K562 (cell line): Measurements from ENCODE around the gene SND1. TPM values are rescaled to one million over a fixed set of nuclear protein-coding genes. Genes with fewer than 3 reads are reported as not detected.

ENCODE experiments used
- CHCHD3 ChIP-seq: fragments of 250-450 bp; sonication (Bioruptor Pico); IDR thresholded peaks from 2 replicates; pipeline ENCODE4 v2.1.2; 2022; ENCODE audit warnings: mild to moderate bottlenecking
- DIDO1 ChIP-seq: fragments of 450-650 bp; IDR thresholded peaks from 2 replicates; pipeline ENCODE4 v1.6.1; 2016; ENCODE audit warnings: low read depth, missing biosample characterization, missing genetic modification characterization
- DNMT1 ChIP-seq: fragments of 450-650 bp; IDR thresholded peaks from 2 replicates; pipeline ENCODE4 v1.6.1; 2016; ENCODE audit warnings: antibody characterized with exemption, mild to moderate bottlenecking
- GTF2A2 ChIP-seq: IDR thresholded peaks from 2 replicates; pipeline ENCODE4 v1.6.1; 2016; ENCODE audit warnings: mild to moderate bottlenecking, missing genetic modification characterization, missing compliant biosample characterization
- GTF2F1 ChIP-seq: IDR thresholded peaks from 2 replicates; pipeline ENCODE4 v1.6.1; 2011; ENCODE audit warnings: low read depth, low read length, improper control_type of control experiment
- NFRKB ChIP-seq: fragments of 450-650 bp; IDR thresholded peaks from 2 replicates; pipeline ENCODE4 v1.6.1; 2016; ENCODE audit warnings: low read depth
- RHOXF2B ChIP-seq: fragments of 250-450 bp; sonication (Bioruptor Pico); conservative IDR thresholded peaks from 2 replicates; pipeline ENCODE4 v1.5.1; 2021
- TEAD1 ChIP-seq, 2 experiments: fragments of 450-650 bp in 1 of 2; sonication (generic) in 1 of 2; formaldehyde crosslinking; IDR thresholded peaks; 2 replicates each; pipeline versions ENCODE4 v1.4.0 to v1.8.0; 2020 to 2022; ENCODE audit warnings: mild to moderate bottlenecking in 2 of 2, missing genetic modification reagents in 1 of 2
- YY1 ChIP-seq, 3 experiments: IDR thresholded peaks; 2 replicates each; pipeline ENCODE4 v1.6.1; 2011; ENCODE audit warnings: low read length in 2 of 3, mild to moderate bottlenecking in 2 of 3, moderate library complexity in 2 of 3, borderline replicate concordance in 1 of 3, control low read depth in 1 of 3, low read depth in 1 of 3; ENCODE audit not compliant: insufficient read depth in 3 of 3, insufficient replicate concordance in 2 of 3, control insufficient read depth in 1 of 3, insufficient read length in 1 of 3; ENCODE audit errors: extremely low read depth in 1 of 3
- ZNF655 ChIP-seq: fragments of 250-450 bp; sonication (Bioruptor Pico); IDR thresholded peaks from 2 replicates; pipeline ENCODE4 v1.5.0; 2021
- polyA plus RNA-seq, 8 experiments: library from polyadenylated mRNA; depleted of rRNA in 4 of 8; stranded (reverse) in 5 of 8; unstranded in 3 of 8; fragments of >200 nt; fragmentation: Nextera tagmentation in 2 of 8; fragmentation: Illumina TruSeq in 1 of 8; extraction: Ambion mirVana in 2 of 8; extraction: Trizol in 1 of 8; gene quantifications; 2 replicates each; pipeline versions ENCODE4 v1.2.1 to v1.2.3, GENCODE V29; 2011 to 2014; ENCODE audit warnings: inconsistent platforms in 1 of 8, missing spikeins in 1 of 8
- total RNA-seq, 7 experiments: library from RNA; depleted of rRNA in 6 of 7; stranded (reverse); fragments of >200 nt in 6 of 7; fragmentation: Illumina TruSeq in 2 of 7; extraction: Trizol in 2 of 7; gene quantifications; 2 replicates each; pipeline versions ENCODE4 v1.2.1 to v1.2.3, GENCODE V29; 2011 to 2021; ENCODE audit warnings: low replicate concordance in 1 of 7
- TF ChIP-seq, protein P1 (sequence below), 2 experiments: fragments of 450-650 bp in 1 of 2; sonication (generic) in 1 of 2; formaldehyde crosslinking in 1 of 2; IDR thresholded peaks; 2 replicates each; pipeline versions ENCODE4 v1.7.1 to v1.9.0; 2016 to 2022; ENCODE audit warnings: inconsistent platforms in 1 of 2, mild to moderate bottlenecking in 1 of 2, missing genetic modification reagents in 1 of 2
- TF ChIP-seq, protein P2 (sequence below): fragments of 250-450 bp; sonication (Bioruptor Pico); IDR thresholded peaks from 2 replicates; pipeline ENCODE4 v1.8.0; 2022; ENCODE audit warnings: moderate library complexity, mild to moderate bottlenecking, inconsistent platforms
- TF ChIP-seq, protein P3 (sequence below): fragments of 450-650 bp; conservative IDR thresholded peaks from 2 replicates; pipeline ENCODE4 v1.6.1; 2016; ENCODE audit warnings: missing genetic modification characterization, low read depth, mild to moderate bottlenecking, control low read depth, missing compliant biosample characterization

Gene SND1
- total and polyA plus RNA-seq, 9 of the 15 experiments (the other 6 are each of a cell fraction or from before 2014, with no cell fraction given), result 46.5 to 307 (median 191) TPM

DNA sequence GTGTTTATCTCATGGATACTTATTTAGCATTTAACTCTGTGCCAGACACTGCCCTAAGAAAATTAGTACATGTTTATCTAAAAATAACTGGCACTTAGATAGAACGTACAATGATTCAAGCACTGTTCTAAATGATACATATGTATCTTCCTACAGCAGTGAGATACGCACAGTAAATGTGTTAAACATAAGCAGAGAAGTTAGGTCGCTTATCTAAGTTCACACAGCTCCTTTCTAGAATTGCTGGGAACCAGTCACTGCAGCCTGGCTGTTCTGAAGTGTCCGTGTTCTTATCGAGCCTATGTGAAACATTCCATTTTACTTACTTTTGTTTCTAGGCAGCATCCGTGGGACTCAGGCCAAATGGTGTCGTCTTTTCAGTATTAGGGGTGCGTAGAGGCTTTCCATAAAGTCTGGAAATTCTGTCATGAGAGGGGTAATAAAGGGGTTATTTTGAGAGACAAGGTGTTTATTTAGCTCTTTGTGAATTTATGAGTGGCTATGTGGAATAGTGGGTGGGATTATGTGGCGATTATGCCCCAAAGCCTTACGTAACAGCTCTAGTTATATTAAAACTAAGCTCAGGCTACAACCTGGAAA lies 186.9 kb downstream of the SND1 start (continued):
- TF ChIP-seq, protein P1, sequence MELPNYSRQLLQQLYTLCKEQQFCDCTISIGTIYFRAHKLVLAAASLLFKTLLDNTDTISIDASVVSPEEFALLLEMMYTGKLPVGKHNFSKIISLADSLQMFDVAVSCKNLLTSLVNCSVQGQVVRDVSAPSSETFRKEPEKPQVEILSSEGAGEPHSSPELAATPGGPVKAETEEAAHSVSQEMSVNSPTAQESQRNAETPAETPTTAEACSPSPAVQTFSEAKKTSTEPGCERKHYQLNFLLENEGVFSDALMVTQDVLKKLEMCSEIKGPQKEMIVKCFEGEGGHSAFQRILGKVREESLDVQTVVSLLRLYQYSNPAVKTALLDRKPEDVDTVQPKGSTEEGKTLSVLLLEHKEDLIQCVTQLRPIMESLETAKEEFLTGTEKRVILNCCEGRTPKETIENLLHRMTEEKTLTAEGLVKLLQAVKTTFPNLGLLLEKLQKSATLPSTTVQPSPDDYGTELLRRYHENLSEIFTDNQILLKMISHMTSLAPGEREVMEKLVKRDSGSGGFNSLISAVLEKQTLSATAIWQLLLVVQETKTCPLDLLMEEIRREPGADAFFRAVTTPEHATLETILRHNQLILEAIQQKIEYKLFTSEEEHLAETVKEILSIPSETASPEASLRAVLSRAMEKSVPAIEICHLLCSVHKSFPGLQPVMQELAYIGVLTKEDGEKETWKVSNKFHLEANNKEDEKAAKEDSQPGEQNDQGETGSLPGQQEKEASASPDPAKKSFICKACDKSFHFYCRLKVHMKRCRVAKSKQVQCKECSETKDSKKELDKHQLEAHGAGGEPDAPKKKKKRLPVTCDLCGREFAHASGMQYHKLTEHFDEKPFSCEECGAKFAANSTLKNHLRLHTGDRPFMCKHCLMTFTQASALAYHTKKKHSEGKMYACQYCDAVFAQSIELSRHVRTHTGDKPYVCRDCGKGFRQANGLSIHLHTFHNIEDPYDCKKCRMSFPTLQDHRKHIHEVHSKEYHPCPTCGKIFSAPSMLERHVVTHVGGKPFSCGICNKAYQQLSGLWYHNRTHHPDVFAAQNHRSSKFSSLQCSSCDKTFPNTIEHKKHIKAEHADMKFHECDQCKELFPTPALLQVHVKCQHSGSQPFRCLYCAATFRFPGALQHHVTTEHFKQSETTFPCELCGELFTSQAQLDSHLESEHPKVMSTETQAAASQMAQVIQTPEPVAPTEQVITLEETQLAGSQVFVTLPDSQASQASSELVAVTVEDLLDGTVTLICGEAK (IDR thresholded peaks at IDR 0.05), result 0 out of 2 replicates have a peak, but pooled peaks have one; percentile 29
- TF ChIP-seq, protein P1 (CRISPR knock-in tag; IDR thresholded peaks at IDR 0.05), result no peak
- TF ChIP-seq, protein P2, sequence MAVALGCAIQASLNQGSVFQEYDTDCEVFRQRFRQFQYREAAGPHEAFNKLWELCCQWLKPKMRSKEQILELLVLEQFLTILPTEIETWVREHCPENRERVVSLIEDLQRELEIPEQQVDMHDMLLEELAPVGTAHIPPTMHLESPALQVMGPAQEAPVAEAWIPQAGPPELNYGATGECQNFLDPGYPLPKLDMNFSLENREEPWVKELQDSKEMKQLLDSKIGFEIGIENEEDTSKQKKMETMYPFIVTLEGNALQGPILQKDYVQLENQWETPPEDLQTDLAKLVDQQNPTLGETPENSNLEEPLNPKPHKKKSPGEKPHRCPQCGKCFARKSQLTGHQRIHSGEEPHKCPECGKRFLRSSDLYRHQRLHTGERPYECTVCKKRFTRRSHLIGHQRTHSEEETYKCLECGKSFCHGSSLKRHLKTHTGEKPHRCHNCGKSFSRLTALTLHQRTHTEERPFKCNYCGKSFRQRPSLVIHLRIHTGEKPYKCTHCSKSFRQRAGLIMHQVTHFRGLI (CRISPR knock-in tag), result no peak
- TF ChIP-seq DIDO1 (tag) (no peak), GTF2F1 (no peak), GTF2A2 (tag) (no peak), TEAD1 (CRISPR knock-in tag; IDR thresholded peaks at IDR 0.05) (peak in 1 of 2 experiments; percentile 61; a peak in 1 of 4 replicates), ZNF655 (CRISPR knock-in tag) (no peak), RHOXF2B (CRISPR knock-in tag) (no peak), CHCHD3 (CRISPR knock-in tag) (no peak), YY1 (IDR thresholded peaks at IDR 0.05; ENCODE audit: borderline replicate concordance in 1 of 3, control insufficient read depth in 1 of 3, extremely low read depth in 1 of 3, insufficient read depth in 3 of 3, insufficient read length in 1 of 3, insufficient replicate concordance in 2 of 3, low read depth in 1 of 3, low read length in 2 of 3) (peak in 1 of 3 experiments; percentile 67), NFRKB (no peak), DNMT1 (no peak)
- TF ChIP-seq, protein P3, sequence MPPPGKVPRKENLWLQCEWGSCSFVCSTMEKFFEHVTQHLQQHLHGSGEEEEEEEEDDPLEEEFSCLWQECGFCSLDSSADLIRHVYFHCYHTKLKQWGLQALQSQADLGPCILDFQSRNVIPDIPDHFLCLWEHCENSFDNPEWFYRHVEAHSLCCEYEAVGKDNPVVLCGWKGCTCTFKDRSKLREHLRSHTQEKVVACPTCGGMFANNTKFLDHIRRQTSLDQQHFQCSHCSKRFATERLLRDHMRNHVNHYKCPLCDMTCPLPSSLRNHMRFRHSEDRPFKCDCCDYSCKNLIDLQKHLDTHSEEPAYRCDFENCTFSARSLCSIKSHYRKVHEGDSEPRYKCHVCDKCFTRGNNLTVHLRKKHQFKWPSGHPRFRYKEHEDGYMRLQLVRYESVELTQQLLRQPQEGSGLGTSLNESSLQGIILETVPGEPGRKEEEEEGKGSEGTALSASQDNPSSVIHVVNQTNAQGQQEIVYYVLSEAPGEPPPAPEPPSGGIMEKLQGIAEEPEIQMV, result no peak
